Activated CD4-positive, alpha-beta T cell treated with anti-CD3 and anti-CD28 coated beads for 1 hour (primary cell): ENCODE results near the gene PTP4A2.

ENCODE experiments used
- DNase-seq: peaks from one replicate; pipeline ENCODE4 v3.0.0-alpha.2; 2020

Gene PTP4A2

GRCh38 chr1:31883357-31883942 is 54.7 kb downstream of the PTP4A2 start:
- DNase-seq = no peak

DNA sequence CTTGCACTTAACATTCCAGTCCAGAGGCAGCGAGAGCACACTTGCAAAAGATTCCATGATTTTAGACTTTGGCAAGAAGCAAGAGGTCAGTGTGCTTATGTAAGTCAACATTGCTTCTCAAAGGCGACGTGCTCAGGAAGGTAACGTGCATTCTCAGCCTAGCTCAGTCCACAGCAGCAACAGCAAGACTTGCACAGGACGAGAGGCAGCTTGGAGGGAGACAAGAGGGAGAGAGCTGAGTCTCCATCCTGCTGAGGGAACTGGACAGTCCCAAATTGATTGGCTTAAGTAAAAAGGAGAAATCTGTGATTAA is 56.5 kb downstream of the PTP4A2 start:
- no peak for DNase-seq

GRCh38 chr1:31880957-31881687 is 57.0 kb downstream of the PTP4A2 start:
- no peak for DNase-seq

- DNase-seq = no peak
Observed at GRCh38 chr1:31879981-31880608, 58.1 kb downstream of the PTP4A2 start.

GRCh38 chr1:31878058-31878457 is 60.1 kb downstream of the PTP4A2 start:
- no peak for DNase-seq

DNA sequence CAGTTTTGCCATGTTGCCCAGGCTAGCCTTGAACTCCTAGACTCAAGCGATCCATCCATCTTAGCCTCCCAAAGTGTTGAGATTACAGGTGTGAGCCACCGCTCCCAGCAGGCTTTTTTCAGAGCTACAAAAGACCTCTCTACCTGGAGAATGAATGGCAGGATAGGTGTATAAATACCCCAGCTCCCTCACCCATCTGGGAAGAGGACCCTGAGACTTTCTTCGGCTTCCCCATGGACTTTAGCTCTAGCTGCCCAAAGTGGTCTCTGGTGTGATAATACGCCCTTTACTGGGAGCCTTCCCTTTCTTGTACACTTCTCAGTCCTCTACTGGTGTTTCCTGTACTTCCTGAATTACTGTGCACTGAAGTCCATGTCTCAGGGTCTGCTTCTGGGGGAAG is 60.6 kb downstream of the PTP4A2 start:
- no peak for DNase-seq

- no peak for DNase-seq
Observed at GRCh38 chr1:31875636-31876236, 62.4 kb downstream of the PTP4A2 start.

GRCh38 chr1:31874942-31875341 is 63.2 kb downstream of the PTP4A2 start:
- DNase-seq = no peak

- no peak for DNase-seq
Observed at GRCh38 chr1:31872658-31873636, 65.2 kb downstream of the PTP4A2 start.

DNA sequence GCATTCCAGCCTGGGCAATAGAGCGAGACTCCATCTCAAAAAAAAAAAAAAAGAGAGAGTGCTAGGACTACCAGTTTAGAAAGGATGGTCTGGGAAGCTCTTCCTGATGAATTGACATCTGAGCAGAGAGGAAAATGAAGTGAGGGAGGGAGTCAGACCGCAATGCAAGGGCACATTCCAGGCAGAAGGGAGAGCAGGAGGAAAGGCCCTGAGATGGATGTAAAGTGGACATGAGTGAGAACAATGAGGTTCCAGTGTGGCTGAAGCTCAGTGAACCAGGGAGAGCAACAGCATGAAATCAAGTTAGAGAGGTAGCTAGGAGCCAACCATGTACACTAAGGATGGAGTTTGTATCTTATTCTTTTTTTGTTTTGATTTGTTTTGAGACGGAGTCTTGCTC is 66.5 kb downstream of the PTP4A2 start:
- no peak for DNase-seq

- DNase-seq = no peak
Observed at GRCh38 chr1:31870086-31870736, 68.0 kb downstream of the PTP4A2 start.

- DNase-seq = no peak
Observed at GRCh38 chr1:31869449-31869848, 68.7 kb downstream of the PTP4A2 start.

- no peak for DNase-seq
Observed at GRCh38 chr1:31868862-31869261, 69.3 kb downstream of the PTP4A2 start.

DNA sequence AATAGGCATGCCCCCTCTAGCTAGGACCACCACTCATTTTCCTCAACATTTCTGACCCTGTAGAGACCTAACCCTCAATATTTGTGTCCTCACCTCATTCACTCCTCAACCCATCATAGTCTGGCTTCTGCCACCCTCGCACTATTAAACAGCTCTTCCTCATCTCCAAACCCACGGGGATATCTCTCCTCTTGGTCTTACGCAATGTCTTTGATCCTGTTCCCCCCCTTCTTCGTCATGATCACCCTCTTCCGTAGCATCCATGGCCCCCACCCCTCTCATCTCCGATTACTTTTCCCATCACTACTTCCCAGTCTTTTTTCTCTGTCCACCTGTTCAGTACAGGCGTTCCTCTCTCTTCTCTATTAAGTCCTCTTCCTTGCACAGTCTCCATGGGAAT is 70.6 kb downstream of the PTP4A2 start:
- DNase-seq = no peak

- no peak for DNase-seq
Observed at GRCh38 chr1:31866450-31867032, 71.6 kb downstream of the PTP4A2 start.

- no peak for DNase-seq
Observed at GRCh38 chr1:31865728-31866449, 72.3 kb downstream of the PTP4A2 start.

DNA sequence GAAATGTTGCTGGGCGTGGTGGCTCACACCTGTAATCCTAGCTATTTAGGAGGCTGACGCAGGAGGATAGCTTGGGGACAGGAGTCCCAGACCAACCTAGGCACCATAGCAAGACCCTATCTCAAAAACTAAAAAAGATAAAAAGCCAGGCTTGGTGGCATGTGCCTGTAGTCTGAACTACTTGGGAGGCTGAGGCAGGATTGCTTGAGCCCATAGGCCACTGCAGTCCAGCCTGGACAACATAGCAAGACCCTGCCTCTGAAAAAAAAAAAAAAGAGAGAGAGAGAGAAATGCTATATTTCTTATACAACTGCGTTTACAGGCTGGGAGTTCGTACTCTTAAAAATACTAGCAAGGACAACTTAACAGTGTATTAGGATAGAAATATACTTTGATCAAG is 76.1 kb downstream of the PTP4A2 start:
- no peak for DNase-seq

DNA sequence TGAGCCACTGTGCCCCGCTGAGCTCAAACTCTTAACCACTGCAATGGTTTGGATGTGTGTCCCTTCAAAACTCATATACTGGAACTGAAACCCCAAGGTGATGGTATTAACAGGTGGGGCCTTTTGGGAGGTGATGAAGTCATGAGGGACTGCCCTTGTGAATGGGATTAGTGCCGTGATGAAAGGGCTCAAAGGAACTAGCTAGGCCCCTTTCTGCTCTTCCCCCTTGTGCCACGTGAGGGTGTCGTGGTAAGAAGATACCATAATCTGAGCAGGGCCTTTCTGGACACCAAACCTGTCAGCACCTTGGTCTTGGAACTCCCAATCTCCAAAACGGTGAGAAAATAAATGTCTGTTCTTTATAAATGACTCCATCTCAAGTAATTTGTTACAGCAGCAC is 76.8 kb downstream of the PTP4A2 start:
- no peak for DNase-seq

GRCh38 chr1:31860581-31860980 is 77.6 kb downstream of the PTP4A2 start:
- DNase-seq = no peak

GRCh38 chr1:31859719-31860118 is 78.4 kb downstream of the PTP4A2 start:
- DNase-seq = no peak

DNA sequence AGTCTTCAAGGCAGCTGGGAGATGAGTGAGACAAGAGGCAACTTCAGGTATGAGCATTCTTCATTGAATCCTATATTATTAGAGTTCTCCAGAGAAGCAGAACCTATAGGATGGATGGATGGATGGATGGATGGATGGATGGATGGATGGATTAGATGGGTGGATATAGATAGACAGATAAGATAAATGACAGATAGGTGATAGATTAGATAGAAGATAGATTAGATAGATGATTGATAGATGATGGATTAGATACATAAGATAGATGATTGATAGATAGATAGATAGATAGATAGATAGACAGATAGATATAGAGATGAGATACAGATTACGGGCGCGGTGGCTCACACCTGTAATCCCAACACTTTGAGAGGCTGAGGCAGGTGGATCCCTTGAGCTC is 79.1 kb downstream of the PTP4A2 start:
- DNase-seq = no peak
